ENCODE data around the gene RAMP2. TPM values are rescaled to one million over a fixed set of nuclear protein-coding genes. Genes with fewer than 3 reads are reported as not detected.
A peak's percentile ranks its signal among the peaks of the same experiment; 100 is the strongest.

Gene RAMP2
- total RNA-seq, 2 donors from 2014 or later, result 11.0 to 32.3 TPM

GRCh38 chr17:42773290-42774035, 12.4 kb downstream of the RAMP2 start, which contains the start of gene VPS25:
TSS of gene VPS25 (plus strand) at chr17:42773449. CDS start at chr17:42773476, 27 bp downstream.
- Histone ChIP-seq H3K9me3 (no peaks in the 10 kb centered on the region), H3K4me3 (peak within 1 kb of the TSS; percentile 91), H3K27me3 (replicated peaks; ENCODE audit: insufficient read depth) (no peaks in the 10 kb centered on the region), H3K36me3 (peaks cover 29% of the 10 kb centered on the region), H3K4me1 (ENCODE audit: control insufficient read depth in 1 of 2, low read depth in 2 of 2) (peaks cover 3 to 8% of the 10 kb centered on the region in 2 donors), H3K27ac (peak within 1 kb of the TSS; percentile 70 to 82)
- TF ChIP-seq CTCF (IDR thresholded peaks at IDR 0.05), result no peak
- DNase-seq (ENCODE audit: low spot score), result no peak
- ATAC-seq (ENCODE audit: insufficient number of reproducible peaks, low FRiP score, low read depth), result peak; percentile 60

GRCh38 chr17:42774066-42774745, 13.2 kb downstream of the RAMP2 start:
- TF ChIP-seq CTCF (IDR thresholded peaks at IDR 0.05), result no peak
- no peaks in the 10 kb centered on the region for H3K27me3 ChIP-seq (replicated peaks; ENCODE audit: insufficient read depth)
- no peak for ATAC-seq (ENCODE audit: insufficient number of reproducible peaks, low FRiP score, low read depth)
- peaks cover 36% of the 10 kb centered on the region for H3K36me3 ChIP-seq
- no peak for DNase-seq (ENCODE audit: low spot score)
- H3K4me1 ChIP-seq (ENCODE audit: control insufficient read depth in 1 of 2, low read depth in 2 of 2), result peaks cover 3 to 8% of the 10 kb centered on the region in 2 donors
- H3K9me3 ChIP-seq, result no peaks in the 10 kb centered on the region
- H3K4me3 ChIP-seq, result peak overlapping the region; percentile 91
- H3K27ac ChIP-seq, result peak overlapping the region in 1 of 2 donors; percentile 82

- H3K27ac ChIP-seq, result no peak overlapping the region
- peaks cover 40% of the 10 kb centered on the region for H3K36me3 ChIP-seq
- TF ChIP-seq CTCF (IDR thresholded peaks at IDR 0.05), result no peak
- no peaks in the 10 kb centered on the region for H3K27me3 ChIP-seq (replicated peaks; ENCODE audit: insufficient read depth)
- DNase-seq (ENCODE audit: low spot score) (no peak), ATAC-seq (ENCODE audit: insufficient number of reproducible peaks, low FRiP score, low read depth) (no peak)
- H3K4me1 ChIP-seq (ENCODE audit: control insufficient read depth in 1 of 2, low read depth in 2 of 2), result peaks cover 7 to 18% of the 10 kb centered on the region in 2 donors
- no peaks in the 10 kb centered on the region for H3K9me3 ChIP-seq
- no peak overlapping the region for H3K4me3 ChIP-seq
These were observed 14.6 kb downstream of the RAMP2 start for GRCh38 chr17:42775534-42776098.

- ATAC-seq (ENCODE audit: insufficient number of reproducible peaks, low FRiP score, low read depth), result no peak
- Histone ChIP-seq H3K4me3 (no peak overlapping the region), H3K36me3 (peaks cover 40% of the 10 kb centered on the region), H3K27ac (no peak overlapping the region), H3K27me3 (replicated peaks; ENCODE audit: insufficient read depth) (peaks cover 9% of the 10 kb centered on the region), H3K4me1 (ENCODE audit: control insufficient read depth in 1 of 2, low read depth in 2 of 2) (peaks cover 7 to 22% of the 10 kb centered on the region in 2 donors), H3K9me3 (no peaks in the 10 kb centered on the region)
- DNase-seq (ENCODE audit: low spot score), result no peak
- no peak for TF ChIP-seq CTCF (IDR thresholded peaks at IDR 0.05)
These were observed 17.5 kb downstream of the RAMP2 start for GRCh38 chr17:42778570-42778969.

GRCh38 chr17:42779304-42779935, 18.4 kb downstream of the RAMP2 start:
- H3K4me3 ChIP-seq, result no peak overlapping the region
- ATAC-seq (ENCODE audit: insufficient number of reproducible peaks, low FRiP score, low read depth) (no peak), DNase-seq (ENCODE audit: low spot score) (no peak)
- no peak for TF ChIP-seq CTCF (IDR thresholded peaks at IDR 0.05)
- H3K36me3 ChIP-seq, result peaks cover 40% of the 10 kb centered on the region
- no peak overlapping the region for H3K27ac ChIP-seq
- peaks cover 9% of the 10 kb centered on the region for H3K27me3 ChIP-seq (replicated peaks; ENCODE audit: insufficient read depth)
- H3K9me3 ChIP-seq, result no peaks in the 10 kb centered on the region
- peaks cover 3 to 15% of the 10 kb centered on the region in 2 donors for H3K4me1 ChIP-seq (ENCODE audit: control insufficient read depth in 1 of 2, low read depth in 2 of 2)

All from thoracic aorta (tissue), 2 donors.